Measurements from ENCODE around the gene SERPINF2.

DNA sequence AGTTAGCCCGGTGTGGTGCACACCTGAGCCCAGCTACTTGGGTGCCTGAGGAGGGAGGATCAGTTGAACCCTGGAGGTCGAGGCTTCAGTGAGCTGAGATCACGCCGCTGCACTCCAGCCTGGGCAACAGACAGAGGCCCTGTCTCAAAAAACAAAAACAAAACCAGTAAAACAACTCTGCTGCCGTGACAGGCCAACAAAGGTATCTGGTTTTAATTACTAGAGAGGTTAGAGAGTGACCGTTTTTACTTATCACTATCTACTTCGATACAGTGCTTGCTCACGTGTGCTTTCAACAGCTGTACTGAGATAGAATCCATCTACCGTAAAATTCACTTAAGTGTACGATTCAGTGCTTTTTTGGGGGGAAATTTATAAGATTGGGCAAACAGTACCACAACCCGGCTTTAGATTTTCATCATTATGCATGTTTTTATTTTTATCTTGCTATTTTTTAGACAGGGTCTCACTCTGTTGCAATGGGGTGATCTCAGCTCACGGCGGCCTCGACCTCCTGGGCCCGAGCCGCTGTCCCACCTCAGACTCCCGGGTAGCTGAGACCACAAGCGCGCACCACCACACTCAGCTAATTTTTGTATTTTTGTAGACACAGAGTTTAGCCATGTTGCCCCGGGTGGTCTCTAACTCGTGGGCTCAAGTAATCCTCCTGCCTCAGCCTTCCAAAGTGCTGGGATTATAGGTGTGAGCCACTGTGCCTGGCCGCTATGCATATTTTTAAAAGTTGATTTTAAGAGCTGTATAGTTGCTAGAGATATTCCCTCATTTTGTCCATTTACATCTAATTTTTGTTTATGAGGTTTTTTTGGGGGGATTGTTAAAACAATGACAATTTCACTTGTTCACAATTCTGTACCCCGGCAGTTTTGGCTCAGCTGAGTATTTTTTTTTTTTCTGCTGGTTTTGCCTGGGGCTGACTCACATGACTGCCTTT is 50.1 kb downstream of the SERPINF2 start:
- TF ChIP-seq EZH2 (IDR thresholded peaks at IDR 0.05; ENCODE audit: insufficient read depth, poor library complexity, severe bottlenecking) (no peak), EZH2phosphoT487 (IDR thresholded peaks at IDR 0.05; ENCODE audit: insufficient read depth, low read depth) (no peak)
